Loucy (cell line): Measurements from ENCODE around the gene ZNF398.

Source experiments
- CTCF ChIP-seq: fragments of 200-600 bp; sonication (generic); conservative IDR thresholded peaks from 2 replicates; pipeline ENCODE4 v1.5.1; 2014; ENCODE audit warnings: mild to moderate bottlenecking, antibody characterized with exemption, low read length
- EZH2phosphoT487 ChIP-seq: fragments of 200-600 bp; IDR thresholded peaks from 2 replicates; pipeline ENCODE4 v1.6.1; 2018; ENCODE audit warnings: antibody characterized with exemption, mild to moderate bottlenecking, moderate library complexity, borderline replicate concordance

GRCh38 chr7:149209518-149210269 is 62.4 kb downstream of the ZNF398 start:
- TF ChIP-seq CTCF (peak; percentile 91), EZH2phosphoT487 (no peak)
